ENCODE results near the gene LNPK.
"Not testable (repeated sequence)": the region's sequence is repeated elsewhere in the genome, so short reads cannot be mapped to it uniquely, and the experiment has no call there.

Gene LNPK

DNA sequence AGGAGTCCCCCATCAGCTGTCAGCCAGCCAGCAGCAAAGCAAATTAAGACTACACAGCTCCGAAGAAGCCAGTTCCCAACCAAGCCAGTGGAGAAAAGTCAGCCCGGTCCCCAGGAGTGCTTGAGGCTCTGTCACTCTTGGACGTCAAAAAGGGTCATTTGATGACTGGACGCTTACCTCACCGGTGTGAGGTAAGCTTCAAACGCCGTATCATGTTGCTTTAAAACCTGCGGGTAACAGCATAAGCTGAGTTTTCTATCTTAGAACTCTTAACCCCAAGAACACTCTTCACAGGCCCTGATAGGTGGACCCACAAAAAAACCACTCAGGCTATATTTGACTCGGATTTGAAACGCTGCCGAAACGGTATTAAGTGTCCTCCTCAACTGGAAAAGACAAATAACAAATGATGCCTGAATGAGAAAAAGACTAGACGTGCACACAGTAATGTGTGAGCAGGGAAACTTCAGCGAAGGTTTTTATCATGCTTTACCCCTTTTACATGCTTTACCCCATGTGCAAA, 682 bp upstream of the LNPK start:
- TF ChIP-seq CTCF (conservative IDR thresholded peaks at IDR 0.05; ENCODE audit: low read depth) = no peak
- CTCF ChIA-PET = interaction anchor here (0.8 kb wide), 1 partner anchor 552 kb away, joined by 4 read pairs; no protein-coding TSS in a partner anchor

GRCh38 chr2:176001281-176001915, 669 bp downstream of the LNPK start:
- ChIA-PET POLR2A (ENCODE audit: low non-redundant PET) (no interaction called here), CTCF (interaction anchor here (0.5 to 1.2 kb wide), 5 partner anchors 24 to 1762 kb away, joined by 3 to 7 read pairs (median 3); no protein-coding TSS in a partner anchor)
- no peak for TF ChIP-seq CTCF (conservative IDR thresholded peaks at IDR 0.05; ENCODE audit: low read depth)
- peak overlapping the region; percentile 84 for H3K27ac ChIP-seq
- DNase-seq (ENCODE audit: low spot score) = peak; percentile 8

More for the DNA sequence above, 682 bp upstream of the LNPK start:
- peak; percentile 13 for DNase-seq (ENCODE audit: low spot score)
- peak overlapping the region; percentile 84 for H3K27ac ChIP-seq
- POLR2A ChIA-PET (ENCODE audit: low non-redundant PET) = no interaction called here

DNA sequence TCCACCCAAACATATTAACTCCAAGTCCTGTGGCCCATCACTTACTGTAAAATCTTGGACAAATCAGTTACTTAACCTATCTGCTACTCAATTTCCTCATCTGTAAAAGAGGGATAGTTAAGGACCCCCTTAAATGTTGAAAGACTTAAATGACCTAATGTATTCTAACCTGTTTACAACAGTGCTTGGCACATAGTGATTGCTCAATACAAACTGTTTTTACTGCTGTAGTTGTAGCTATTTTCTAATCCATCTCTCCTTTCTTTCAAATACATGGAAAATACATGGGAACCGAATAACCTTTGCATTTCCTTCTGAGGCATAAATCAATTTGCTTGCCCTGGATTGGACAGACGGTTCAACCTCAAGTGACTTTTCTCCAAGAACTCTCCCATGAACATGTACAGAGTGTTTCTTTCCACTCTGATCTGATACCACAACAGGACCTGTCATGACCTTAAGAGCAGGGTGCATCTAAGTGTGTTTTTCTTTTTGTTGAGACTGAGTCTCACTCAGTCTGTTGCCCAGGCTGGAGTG, 2.7 kb downstream of the LNPK start:
- ChIA-PET POLR2A (ENCODE audit: low non-redundant PET) (no interaction called here), CTCF (no interaction called here)
- DNase-seq (ENCODE audit: low spot score) = no peak
- H3K27ac ChIP-seq = no peak overlapping the region
- TF ChIP-seq CTCF (conservative IDR thresholded peaks at IDR 0.05; ENCODE audit: low read depth) = no peak

DNA sequence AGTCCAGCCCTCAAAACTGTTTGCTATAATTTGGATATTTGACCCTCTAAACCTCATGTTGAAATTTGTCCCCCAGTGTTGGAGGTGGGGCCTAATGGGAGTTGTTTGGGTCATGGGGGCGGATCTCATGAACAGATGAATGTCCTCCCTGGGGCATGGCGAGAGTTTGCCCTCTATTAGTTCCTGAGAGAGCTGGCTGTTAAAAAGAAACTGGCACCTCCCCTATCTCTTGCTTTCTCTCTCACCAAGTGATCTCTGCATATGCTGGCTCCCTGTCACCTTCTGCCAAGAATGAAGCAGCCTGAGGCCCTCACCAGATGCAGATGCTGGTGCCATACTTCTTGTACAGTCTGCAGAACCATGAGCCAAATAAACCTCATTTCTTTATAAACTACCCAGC, 12.0 kb downstream of the LNPK start:
- TF ChIP-seq CTCF (conservative IDR thresholded peaks at IDR 0.05; ENCODE audit: low read depth) = no peak
- CTCF ChIA-PET = no interaction called here
- no peak overlapping the region for H3K27ac ChIP-seq
- POLR2A ChIA-PET (ENCODE audit: low non-redundant PET) = no interaction called here
- no peak for DNase-seq (ENCODE audit: low spot score)

GRCh38 chr2:175987126-175987525, 14.9 kb downstream of the LNPK start:
- H3K27ac ChIP-seq; DNase-seq (ENCODE audit: low spot score); POLR2A ChIA-PET (ENCODE audit: low non-redundant PET): not testable (repeated sequence)
- CTCF ChIA-PET = interaction anchor here (0.6 kb wide), 2 partner anchors 14 to 659 kb away, joined by 3 read pairs; no protein-coding TSS in a partner anchor

GRCh38 chr2:175984846-175985245, 17.2 kb downstream of the LNPK start:
- H3K27ac ChIP-seq = no peak overlapping the region
- POLR2A ChIA-PET (ENCODE audit: low non-redundant PET) = no interaction called here
- CTCF ChIA-PET = no interaction called here
- no peak for TF ChIP-seq CTCF (conservative IDR thresholded peaks at IDR 0.05; ENCODE audit: low read depth)
- DNase-seq (ENCODE audit: low spot score) = no peak

DNA sequence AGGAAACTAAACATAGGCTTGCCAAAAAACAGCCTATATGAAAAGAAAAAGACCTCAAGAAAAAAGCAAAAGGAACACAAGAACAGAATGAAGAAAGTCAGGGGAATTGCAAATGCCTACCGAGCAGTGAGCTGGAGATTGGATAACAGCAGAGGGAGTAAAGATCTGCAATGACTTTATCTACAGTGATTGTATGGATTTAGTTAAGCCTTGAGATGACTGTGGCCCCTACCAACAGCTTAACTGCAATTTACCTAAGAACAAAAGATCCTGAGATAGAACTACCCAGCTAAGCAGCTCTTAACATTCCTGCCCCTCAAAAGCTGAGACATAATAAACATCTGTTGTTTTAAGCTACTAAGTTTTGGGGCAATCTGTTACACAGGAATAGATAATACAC, 20.5 kb downstream of the LNPK start:
- H3K27ac ChIP-seq = no peak overlapping the region
- no peak for TF ChIP-seq CTCF (conservative IDR thresholded peaks at IDR 0.05; ENCODE audit: low read depth)
- CTCF ChIA-PET = no interaction called here
- DNase-seq (ENCODE audit: low spot score) = no peak
- POLR2A ChIA-PET (ENCODE audit: low non-redundant PET) = no interaction called here
